Heart left ventricle (tissue), 16 donors: Measurements from ENCODE around the gene GPR155. TPM values are rescaled to one million over a fixed set of nuclear protein-coding genes. Genes with fewer than 3 reads are reported as not detected.
A peak's percentile ranks its signal among the peaks of the same experiment; 100 is the strongest.
"Not testable (repeated sequence)": the region's sequence is repeated elsewhere in the genome, so short reads cannot be mapped to it uniquely, and the experiment has no call there.

Experiments used
- ATAC-seq, 4 donors: fragments of 200-7000 bp; cut with Tn5 transposase; one replicate each; pipeline ENCODE4 v1.9.1; 2020 to 2022; ENCODE audit warnings: moderate library complexity in 4 of 4, mild to moderate bottlenecking in 3 of 4, moderate number of reproducible peaks in 1 of 4
- DNase-seq, 5 donors: peaks; one replicate each; pipeline ENCODE4 v3.0.0-alpha.2; 2020
- H3K27ac ChIP-seq, 12 donors: fragments of 200-600 bp; sonication (generic) in 4 of 12; one replicate each; pipeline versions ENCODE4 v1.5.0 to v1.8.0; 2016 to 2022; ENCODE audit warnings: mild to moderate bottlenecking in 2 of 12
- H3K27me3 ChIP-seq, 9 donors: fragments of 200-600 bp; sonication (generic) in 2 of 9; one replicate each; pipeline versions ENCODE4 v1.5.1 to v1.8.0; 2016 to 2022; ENCODE audit warnings: mild to moderate bottlenecking in 3 of 9
- H3K36me3 ChIP-seq, 9 donors: fragments of 200-600 bp; sonication (generic) in 2 of 9; one replicate each; pipeline versions ENCODE4 v1.5.0 to v1.8.0; 2018 to 2022; ENCODE audit warnings: mild to moderate bottlenecking in 2 of 9
- H3K4me1 ChIP-seq, 12 donors: fragments of 200-600 bp; sonication (generic) in 4 of 12; one replicate each; pipeline versions ENCODE4 v1.5.0 to v1.8.0; 2016 to 2022; ENCODE audit warnings: mild to moderate bottlenecking in 3 of 12
- H3K4me3 ChIP-seq, 12 donors: fragments of 200-600 bp; sonication (generic) in 4 of 12; one replicate each; pipeline versions ENCODE4 v1.5.0 to v1.8.0; 2017 to 2022; ENCODE audit warnings: mild to moderate bottlenecking in 9 of 12, moderate library complexity in 4 of 12
- H3K9me3 ChIP-seq, 12 donors: fragments of 200-600 bp; sonication (generic) in 4 of 12; one replicate each; pipeline versions ENCODE4 v1.5.0 to v1.8.0; 2016 to 2022; ENCODE audit warnings: mild to moderate bottlenecking in 1 of 12
- CTCF ChIP-seq, 12 donors: fragments of 200-600 bp; sonication (generic) in 4 of 12; IDR thresholded peaks; one replicate each; pipeline versions ENCODE4 v1.5.0 to v1.8.0; 2018 to 2022; ENCODE audit warnings: antibody characterized with exemption in 12 of 12, mild to moderate bottlenecking in 5 of 12
- POLR2A ChIP-seq, 2 donors: fragments of 450-650 bp; IDR thresholded peaks; one replicate each; pipeline ENCODE4 v1.6.1; 2017; ENCODE audit warnings: antibody characterized with exemption in 2 of 2, mild to moderate bottlenecking in 2 of 2, moderate library complexity in 2 of 2
- WGBS, 4 donors: extraction: QIAGEN DNeasy Blood & Tissue Kit in 2 of 4; methylation state at CpG; one replicate each; pipeline versions ENCODE4 v1.1.5 to v1.1.7; 2013 to 2018; 5-methylcytosine and 5-hydroxymethylcytosine counted together
- intact Hi-C, 10 donors: fragments of 100-400 bp; cut with DNase I; formaldehyde crosslinking; loops; one replicate each; pipeline versions ENCODE4 v1.11.1 to v1.14.2; 2022
- polyA plus RNA-seq, 2 donors: library from polyadenylated mRNA; stranded (reverse); fragments of 200-250 nt; gene quantifications; one replicate each; pipeline ENCODE4 v1.2.3, GENCODE V29; 2013
- total RNA-seq, 9 donors: library from RNA; depleted of rRNA in 2 of 9; stranded (reverse); fragments of >200 nt in 2 of 9; fragmentation: NEBNext Ultra II Directional in 3 of 9; extraction: Animal tissue kit (Norgen Biotek cat#: 25700) in 3 of 9; gene quantifications; one replicate each; pipeline versions ENCODE4 v1.1.0 to v1.2.4, GENCODE V29; 2016 to 2023
- donor health status: ischemic (EF 13 %, LVEDD 7.1; RV severe dilation, severe dysfunction).
- donor health status: healthy with polysubstance abuse.
- donor health status: DM: no; HTN: yes; CAD: no.
- donor health status: DM: no; HTN: no; CAD: no.
- donor health status: ischemic (EF 25% LVEDD 6.9; RV normal size, moderate dysfunction).
- donor health status: ischemic (EF 25% LVEDD 5.7; RV mildly dilated, moderate dysfunction).
- donor health status: healthy.
- donor health status: DM: yes; HTN: yes; CAD: no.
- donor health status: ischemic (EF 35%, LVEDD 5.7; RV mildly dilated, moderate dysfunction).
- donor health status: nonischemic (EF 11% LVEDD 7.7; RV severe dilation, severe dysfunction).
- donor health status: DM: yes; HTN: yes; CAD: no.
- donor health status: PGD.
- donor health status: ischemic (EF 29% LVEDD 5.4; RV normal size, mild dysfunction).
- donor health status: nonischemic (EF 23%, LVEDD 6.1; RV moderate dilation, normal function).

GPR155 gene
- total and polyA plus RNA-seq, 11 donors, result 3.5 to 21.3 (median 16.0) TPM

GRCh38 chr2:174490051-174490450 lies 3.2 kb upstream of the GPR155 start:
- 80 to 88% (median 84%) methylated on average over 3 of the region's 3 CpGs for WGBS, 4 donors
- DNase-seq (no peak), ATAC-seq (no peak)
- Histone ChIP-seq H3K4me1 (peaks cover 0 to 43% (median 3%) of the 10 kb centered on the region in 12 donors), H3K27me3 (no peaks in the 10 kb centered on the region), H3K36me3 (no peaks in the 10 kb centered on the region), H3K4me3 (no peak overlapping the region), H3K9me3 (no peaks in the 10 kb centered on the region), H3K27ac (peak overlapping the region in 1 of 12 donors; percentile 94)
- intact Hi-C loops, result no loop called here
- TF ChIP-seq POLR2A (IDR thresholded peaks at IDR 0.05) (no peak), CTCF (IDR thresholded peaks at IDR 0.05) (no peak)

- not testable (repeated sequence) for H3K9me3 ChIP-seq
Observed at GRCh38 chr2:174489520-174489919, 2.7 kb upstream of the GPR155 start.

GRCh38 chr2:174487820-174488162 lies 962 bp upstream of the GPR155 start:
- WGBS, 4 donors, result 95 to 97% (median 96%) methylated on average over 8 of the region's 8 CpGs
- no peak for DNase-seq
- Histone ChIP-seq H3K27me3 (no peaks in the 10 kb centered on the region), H3K4me1 (peaks cover 0 to 33% (median 3%) of the 10 kb centered on the region in 12 donors), H3K9me3 (no peaks in the 10 kb centered on the region), H3K27ac (peak overlapping the region; percentile 83 to 96 (median 91)), H3K4me3 (peak overlapping the region in 11 of 12 donors; percentile 27 to 96 (median 92)), H3K36me3 (no peaks in the 10 kb centered on the region)
- intact Hi-C loops, result loop anchor here in 2 of 10 donors (5.0 kb wide), 2 partner anchors 75 to 115 kb away; no protein-coding TSS in a partner anchor
- no peak for TF ChIP-seq POLR2A (IDR thresholded peaks at IDR 0.05)
- no peak for TF ChIP-seq CTCF (IDR thresholded peaks at IDR 0.05)
- no peak for ATAC-seq

More at GRCh38 chr2:174489520-174489919, 2.7 kb upstream of the GPR155 start:
- WGBS, 4 donors, result 96 to 98% (median 97%) methylated on average over 7 to 10 of the region's 10 CpGs
- not testable (repeated sequence) for H3K36me3 ChIP-seq, H3K4me3 ChIP-seq, H3K27me3 ChIP-seq, ATAC-seq, DNase-seq
- H3K4me1 ChIP-seq, result peaks cover 0 to 46% (median 3%) of the 10 kb centered on the region in 12 donors
- H3K27ac ChIP-seq, result peak overlapping the region in 1 of 12 donors; percentile 94
- intact Hi-C loops, result loop anchor here in 2 of 10 donors (5.0 kb wide), 2 partner anchors 73 to 113 kb away; no protein-coding TSS in a partner anchor

GRCh38 chr2:174487108-174487819 lies 435 bp upstream of the GPR155 start:
- no peaks in the 10 kb centered on the region for H3K27me3 ChIP-seq
- WGBS, 4 donors, result 1 to 10% (median 3%) methylated on average over 9 to 36 of the region's 36 CpGs
- H3K36me3 ChIP-seq, result peaks cover 0 to 4% (median 0%) of the 10 kb centered on the region in 9 donors
- peak overlapping the region; percentile 83 to 96 (median 91) for H3K27ac ChIP-seq
- H3K9me3 ChIP-seq, result no peaks in the 10 kb centered on the region
- intact Hi-C loops, result loop anchor here in 2 of 10 donors (5.0 kb wide), 2 partner anchors 75 to 115 kb away; no protein-coding TSS in a partner anchor
- ATAC-seq (peak; percentile 99 to 100 (median 99)), DNase-seq (peak; percentile 100)
- H3K4me3 ChIP-seq, result peak overlapping the region; percentile 72 to 96 (median 92)
- H3K4me1 ChIP-seq, result peaks cover 0 to 29% (median 3%) of the 10 kb centered on the region in 12 donors
- no peak for TF ChIP-seq POLR2A (IDR thresholded peaks at IDR 0.05)
